Medulla oblongata (tissue), 1 donor: ENCODE measurements around the gene SLITRK1.

Experiments used
- DNase-seq: peaks from one replicate; pipeline ENCODE4 v3.0.0-alpha.2; 2015; ENCODE audit errors: extremely low spot score

SLITRK1 gene

DNA sequence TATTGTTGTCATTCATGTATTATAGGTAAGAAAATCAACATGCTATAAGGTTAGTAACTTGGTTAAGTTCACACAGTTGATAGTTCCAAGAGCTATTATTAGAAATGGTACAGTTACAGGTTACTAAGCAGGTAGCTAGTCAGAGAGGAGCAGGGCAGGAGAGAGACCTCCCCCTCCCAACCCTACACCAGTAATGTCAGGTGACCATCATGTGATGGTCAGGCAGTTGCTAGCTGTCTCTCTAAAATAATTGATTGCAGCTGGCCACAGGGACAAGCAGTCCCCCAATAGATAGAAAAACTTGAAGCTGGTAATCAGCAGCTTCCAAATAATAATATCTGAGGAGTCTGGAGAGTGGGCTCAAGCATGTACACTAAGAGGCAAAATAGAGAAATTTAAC is 14.6 kb downstream of the SLITRK1 start:
- DNase-seq = no peak

DNA sequence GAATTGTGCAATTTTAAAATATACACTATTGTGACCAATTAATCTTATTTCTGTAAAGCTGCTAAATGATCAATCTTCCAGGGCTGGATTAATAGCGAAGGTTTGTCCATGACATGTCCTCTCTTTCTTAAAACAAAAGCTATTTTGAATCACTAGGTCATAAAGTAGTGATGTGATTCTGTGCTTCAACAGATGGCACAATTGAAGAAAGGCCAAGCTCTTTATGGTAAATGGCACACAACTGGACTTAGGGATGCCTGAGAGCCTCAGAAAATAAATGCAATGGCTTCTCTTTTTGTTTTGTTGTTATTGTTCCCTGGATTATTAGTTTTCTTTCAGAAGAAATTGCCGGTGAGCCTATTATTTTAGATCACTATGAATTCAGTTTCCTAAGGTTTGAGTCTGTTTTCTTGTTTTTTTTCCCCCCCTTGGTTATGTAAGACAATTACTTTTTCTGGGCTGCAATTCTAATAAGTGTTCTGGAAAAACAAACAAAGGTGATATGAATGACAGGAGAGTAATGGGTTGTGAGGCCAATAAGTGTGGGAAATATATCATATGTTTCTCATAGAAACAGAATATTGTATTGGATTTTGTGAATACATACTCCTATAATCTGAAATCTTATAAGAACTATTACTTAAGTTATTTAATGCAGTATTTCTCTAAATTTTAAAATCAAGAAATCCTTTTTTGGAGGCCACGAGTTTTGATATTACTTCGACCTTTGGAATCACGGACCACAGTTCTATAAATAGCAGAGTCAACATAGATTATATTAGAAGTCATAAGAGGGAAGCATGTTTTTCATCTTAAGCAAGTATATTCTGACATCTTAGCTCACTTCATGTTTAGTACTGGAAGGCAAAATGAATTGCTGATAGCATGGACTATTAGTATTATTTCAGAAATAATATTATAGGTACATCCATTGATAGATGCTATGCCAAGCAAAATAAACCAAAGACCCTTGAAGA is 16.8 kb downstream of the SLITRK1 start:
- no peak for DNase-seq

DNA sequence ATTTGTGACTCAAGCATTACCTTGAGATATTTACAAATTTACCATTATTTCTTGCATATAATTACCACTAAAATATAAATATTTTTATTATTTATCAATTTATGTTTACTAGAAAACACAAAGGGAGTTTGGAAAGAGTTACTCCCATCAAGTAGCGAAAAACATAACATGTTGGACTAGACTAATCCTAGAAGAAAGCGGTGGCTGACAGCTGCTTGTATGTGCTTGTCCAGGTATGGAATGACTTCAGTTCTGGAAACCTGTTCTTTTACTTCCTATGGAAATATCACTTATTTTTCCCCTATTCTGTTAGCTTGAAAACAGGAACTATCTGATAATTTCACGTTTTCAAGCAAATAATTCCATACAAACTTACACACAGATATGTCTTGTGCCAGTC is 28.5 kb downstream of the SLITRK1 start:
- no peak for DNase-seq

DNA sequence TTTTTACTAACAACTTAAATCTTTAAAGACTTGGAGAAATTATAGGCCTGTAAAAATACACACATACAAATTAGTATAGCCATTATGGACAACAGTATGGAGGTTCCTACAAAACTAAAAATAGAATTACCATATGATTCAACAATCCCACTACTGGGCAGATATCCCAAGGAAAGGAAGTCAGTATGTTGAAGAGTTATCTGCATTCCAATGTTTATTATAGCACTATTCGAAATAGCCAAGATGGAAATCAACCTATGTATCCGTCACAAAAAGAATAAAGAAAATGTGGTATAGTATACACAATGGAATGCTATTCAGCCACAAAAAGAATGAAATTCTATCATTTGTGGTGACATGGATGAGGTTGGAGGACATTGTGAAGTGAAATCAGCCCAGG is 37.2 kb downstream of the SLITRK1 start:
- no peak for DNase-seq

DNA sequence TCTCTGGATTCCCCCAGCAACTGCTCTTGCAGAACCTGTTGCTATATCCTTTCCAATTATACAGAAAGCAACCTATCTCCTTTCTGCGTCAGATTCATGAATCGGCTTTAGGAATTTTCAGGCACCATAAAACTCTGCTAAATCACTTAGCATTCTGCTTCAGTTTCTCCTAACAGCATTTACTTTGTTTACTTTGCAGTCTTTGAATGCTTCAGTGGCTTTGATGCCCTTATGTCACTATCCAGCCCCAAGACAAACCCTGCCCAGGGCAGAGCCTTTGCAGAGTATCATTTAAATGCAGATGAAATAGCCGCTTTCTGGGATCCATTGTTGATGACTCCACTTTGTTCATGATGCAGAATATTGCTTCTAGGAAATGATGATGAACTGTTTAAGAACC is 43.1 kb downstream of the SLITRK1 start:
- DNase-seq = no peak

DNA sequence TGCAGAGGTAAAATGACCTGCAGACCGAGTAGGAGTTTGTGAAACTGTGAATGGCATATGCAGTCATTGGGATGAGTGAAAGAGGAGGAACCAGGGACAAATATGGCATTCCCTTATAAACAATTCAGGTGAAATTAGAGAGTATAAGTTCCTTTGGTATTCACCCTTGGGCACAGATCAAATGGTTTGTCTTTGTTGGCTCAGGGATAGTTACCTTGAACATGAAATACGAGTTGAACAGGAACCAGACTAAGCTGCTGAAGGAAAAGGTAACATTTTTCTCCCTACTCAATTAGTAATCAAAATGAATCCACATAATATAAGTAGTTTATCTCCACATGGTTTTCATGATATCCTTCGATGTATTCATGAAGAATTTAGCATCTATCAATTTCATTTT is 50.5 kb downstream of the SLITRK1 start:
- no peak for DNase-seq

DNA sequence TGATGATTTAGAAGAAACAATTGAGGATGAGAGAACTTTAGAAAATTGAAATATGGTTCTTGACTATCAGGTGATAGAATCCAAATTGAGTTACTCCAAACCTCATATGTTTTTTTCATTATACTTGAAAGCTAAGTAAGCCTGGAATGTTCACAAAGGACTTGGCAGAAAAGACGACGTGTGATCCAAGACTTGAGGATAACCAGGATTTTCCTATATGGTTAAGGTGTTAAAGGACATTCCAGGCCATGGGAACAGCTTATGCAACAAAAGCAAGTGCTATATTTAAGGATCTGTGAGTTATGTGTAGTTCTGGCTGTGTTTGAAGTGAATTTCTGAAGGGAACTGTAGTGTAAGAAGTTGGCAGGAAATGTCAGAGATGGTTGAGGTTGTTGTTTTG is 52.5 kb downstream of the SLITRK1 start:
- DNase-seq = no peak

DNA sequence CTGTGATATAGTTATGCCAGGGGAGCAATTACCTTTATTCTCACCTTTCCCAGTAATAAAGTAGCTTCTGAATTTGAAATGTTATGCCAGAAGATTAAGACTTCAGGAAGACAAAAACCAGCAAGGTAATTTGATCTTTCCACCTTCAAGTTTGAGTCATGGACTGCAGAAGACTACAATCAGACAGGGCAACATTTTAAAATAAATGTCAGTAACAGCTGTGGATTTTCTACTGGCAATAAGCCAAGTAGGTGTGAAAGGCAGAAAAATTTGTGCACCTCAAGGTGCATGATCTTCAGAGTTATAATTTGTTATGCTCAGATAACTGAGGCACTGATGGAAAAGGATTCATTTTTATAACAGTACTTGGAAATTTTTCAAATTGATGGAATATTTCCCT is 54.9 kb downstream of the SLITRK1 start:
- no peak for DNase-seq
